HCEC 1CT (cell line): ENCODE results near the gene OSM.
A peak's percentile ranks its signal among the peaks of the same experiment; 100 is the strongest.

Source experiments
- DNase-seq: peaks from one replicate; pipeline ENCODE4 v3.0.0-alpha.2; 2017

OSM gene

DNA sequence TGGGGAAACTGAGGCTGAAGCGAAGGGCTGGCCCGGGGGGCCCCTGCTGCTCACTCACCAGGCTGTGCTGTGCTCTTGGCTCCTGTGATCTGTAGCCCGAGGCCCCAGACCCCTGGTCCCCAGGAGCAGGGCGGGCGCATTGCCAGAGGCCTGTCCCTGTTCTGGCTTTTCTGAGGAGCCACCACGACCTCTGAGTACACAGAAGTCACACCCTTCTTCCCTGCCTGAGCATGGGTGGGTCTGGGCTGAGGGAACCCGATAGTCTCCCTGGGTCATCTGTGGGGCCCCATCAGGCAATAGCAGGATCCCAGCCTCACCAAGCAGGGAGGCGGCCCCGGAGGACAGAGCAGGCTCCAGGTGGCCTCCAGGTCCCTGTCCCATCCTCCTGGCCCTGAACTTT is 17.5 kb upstream of the OSM start:
- DNase-seq: no peak

DNA sequence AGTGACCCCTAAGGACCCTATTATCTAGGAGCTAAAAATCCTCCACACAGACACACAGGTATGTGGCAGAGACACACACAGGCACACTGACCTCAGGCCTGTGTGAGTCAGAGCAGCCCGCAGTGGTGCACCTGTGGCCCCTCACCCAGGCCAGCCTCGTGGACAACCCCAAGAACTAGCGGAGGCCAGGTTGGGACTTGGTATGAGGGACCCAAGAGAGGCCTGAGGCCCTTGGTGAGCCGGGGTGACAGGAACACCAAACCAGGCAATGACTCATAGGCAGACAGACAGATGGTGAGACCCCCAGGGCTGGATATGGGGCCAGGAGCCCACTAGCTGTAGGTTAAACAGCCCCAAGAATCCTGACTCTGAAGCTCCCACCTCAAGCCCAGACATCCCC is 16.7 kb upstream of the OSM start:
- DNase-seq: no peak

DNA sequence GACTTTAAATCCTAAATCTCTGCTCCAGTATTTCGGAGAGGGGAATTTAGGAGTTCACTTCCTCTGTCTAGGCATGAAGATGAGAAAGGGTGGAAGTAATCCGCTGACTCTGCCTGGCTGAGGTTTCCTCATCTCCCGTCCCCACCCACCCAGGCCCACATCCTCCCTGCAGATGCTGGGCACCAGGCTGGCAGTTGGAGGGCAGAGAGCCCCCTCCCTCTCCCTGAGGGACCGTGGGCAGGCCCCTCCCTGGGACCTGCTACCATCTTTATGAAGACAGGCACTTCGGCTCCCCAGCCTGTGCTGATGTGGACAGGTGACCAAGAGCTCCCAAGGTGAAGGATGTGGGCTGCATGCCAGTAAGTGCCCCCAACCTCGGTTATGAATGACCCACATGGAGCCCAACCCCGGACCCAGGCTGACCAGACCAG is 16.0 kb upstream of the OSM start:
- DNase-seq: no peak

DNA sequence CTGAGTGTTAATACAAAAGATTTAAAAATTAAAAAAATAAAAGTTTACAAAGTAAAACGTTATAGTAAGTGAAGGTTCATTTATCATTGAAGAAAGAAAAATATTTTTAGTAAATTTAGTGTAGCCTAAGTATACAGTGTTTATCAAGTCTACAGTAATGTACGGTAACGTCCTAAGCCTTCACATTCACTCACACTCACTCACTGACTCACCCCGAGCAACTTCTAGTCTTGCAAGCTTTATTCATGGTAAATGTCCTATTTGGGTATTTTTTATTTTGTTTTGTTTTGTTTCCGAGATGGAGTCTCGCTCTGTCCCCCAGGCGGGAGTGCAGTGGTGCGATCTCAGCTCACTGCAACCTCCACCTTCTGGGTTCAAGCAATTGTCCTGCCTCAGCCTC is 13.9 kb upstream of the OSM start:
- DNase-seq: no peak

DNA sequence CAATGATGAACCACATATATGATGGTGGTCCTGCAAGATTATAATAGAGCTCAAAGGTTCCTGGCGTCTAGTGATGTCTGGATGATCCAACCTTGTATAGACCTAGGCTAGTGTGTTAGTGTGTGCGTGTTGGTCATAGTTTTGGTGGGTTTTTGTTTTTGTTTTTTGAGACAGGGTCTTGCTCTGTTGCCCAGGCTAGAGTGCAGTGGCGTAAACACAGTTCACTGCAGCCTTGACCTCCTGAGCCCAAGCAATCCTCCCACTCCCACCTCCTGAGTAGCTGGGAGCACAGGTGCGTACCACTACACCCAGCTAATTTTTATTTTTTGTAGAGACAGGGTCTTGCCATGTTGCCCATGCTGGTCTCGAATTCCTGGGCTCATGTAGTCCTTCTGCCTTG is 13.3 kb upstream of the OSM start:
- no peak for DNase-seq

DNA sequence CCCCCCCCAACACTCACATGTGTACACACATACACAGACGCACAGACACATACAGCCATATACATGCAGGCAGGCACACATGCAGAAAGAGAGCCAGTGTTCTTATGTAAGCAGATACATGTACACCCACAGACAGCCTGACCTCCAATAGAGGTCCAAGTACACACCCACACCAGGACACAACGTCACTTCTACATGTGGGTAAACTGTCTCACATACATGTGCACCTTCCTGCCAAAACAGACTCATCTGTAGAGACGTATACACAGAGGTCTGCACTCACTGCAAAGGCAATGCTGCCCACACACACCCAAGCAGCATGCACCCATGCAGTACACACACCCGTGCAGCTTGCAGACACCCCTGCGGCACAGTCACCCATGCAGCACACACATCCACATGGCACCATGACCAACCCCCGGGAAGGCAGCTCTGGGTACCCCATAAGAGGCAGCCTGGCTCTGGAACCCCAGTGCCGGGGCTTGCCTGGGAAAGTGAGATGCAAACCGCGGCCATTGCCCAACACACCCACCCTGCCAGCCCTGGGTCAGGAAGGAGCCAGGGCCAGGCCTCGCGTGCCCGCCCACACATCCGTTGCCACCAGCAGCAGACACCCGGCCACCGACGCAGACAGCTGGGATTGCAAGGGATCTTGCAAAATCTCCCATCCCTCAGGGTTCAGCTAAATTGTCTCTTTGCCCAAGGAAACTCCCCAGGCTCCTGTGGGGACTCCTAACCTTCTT is 12.6 kb upstream of the OSM start:
- no peak for DNase-seq

DNA sequence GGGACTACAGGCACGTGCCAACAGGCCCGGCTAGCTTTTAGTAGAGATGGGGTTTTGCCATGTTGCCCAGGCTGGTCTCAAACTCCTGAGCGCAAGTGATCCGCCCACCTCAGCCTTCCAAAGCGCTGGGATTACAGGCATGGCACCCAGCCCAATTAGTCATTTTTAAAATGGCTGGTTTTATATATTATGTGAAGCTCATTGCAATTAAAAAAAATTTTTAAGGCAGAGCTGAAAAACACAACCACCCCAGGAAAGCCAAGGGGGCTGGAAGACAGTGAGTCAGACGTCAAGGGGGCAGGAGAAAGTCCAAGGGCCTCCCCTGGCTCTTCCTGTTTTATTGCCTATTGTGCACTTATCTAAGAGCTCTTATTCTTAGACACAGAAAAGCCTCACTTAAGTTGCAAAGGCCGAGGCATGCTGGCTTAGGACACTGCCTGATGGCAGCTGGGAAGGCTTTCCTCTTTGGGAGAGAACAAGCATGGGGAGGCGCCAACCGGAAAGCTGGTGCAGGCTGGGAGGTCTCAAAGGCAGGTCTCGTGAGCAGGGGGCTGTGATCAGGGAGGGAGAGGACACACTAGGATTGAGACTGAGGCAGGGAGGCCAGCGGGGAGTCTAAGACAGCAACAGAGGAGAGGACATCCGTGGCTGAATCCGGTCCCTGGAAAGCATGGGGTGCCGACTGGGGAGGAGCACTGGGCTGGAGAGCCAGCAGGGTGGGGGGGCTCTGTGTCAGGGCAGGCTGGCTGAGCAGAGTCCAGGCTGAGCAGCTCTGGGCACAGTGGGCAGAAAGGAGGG is 11.1 kb upstream of the OSM start:
- peak; percentile 47 for DNase-seq

DNA sequence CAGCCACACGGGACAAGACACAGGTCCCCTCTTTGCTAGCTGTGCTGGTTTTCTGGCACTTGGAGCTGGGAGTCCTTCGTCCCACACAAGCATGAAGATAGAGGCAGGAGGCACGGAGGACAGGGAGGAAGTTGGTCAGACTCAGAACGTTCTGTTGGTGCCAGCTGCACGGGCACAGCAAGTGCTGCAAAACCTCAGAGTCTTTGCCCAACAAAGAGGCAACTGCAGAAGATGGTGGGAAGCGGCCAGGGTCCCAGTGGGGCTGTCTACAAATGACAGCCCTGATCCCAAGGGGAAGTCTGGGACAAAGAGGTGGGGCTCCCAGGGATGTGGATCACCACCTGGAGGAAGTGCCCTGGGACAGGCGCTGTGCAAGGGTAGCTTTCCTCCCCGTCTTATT is 9.4 kb upstream of the OSM start:
- no peak for DNase-seq

DNA sequence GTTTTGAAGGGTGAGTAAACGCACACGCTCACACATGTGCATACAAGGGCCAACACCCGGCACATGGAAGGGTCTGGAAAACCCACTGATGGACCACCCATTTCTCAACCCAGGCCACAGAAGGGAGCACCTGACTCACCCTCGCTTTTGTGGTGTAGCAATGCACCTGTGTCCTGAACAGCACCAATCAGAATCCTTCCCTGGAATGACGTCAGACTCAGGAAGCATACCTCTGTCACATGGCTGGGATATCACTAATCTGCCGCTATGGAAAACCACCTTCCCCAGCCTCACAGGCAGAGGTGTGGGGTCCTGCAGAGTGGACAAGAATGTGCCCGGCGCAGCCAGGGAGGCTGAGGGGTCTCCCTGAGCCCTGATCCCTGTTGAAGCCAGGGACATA is 9.0 kb upstream of the OSM start:
- no peak for DNase-seq

DNA sequence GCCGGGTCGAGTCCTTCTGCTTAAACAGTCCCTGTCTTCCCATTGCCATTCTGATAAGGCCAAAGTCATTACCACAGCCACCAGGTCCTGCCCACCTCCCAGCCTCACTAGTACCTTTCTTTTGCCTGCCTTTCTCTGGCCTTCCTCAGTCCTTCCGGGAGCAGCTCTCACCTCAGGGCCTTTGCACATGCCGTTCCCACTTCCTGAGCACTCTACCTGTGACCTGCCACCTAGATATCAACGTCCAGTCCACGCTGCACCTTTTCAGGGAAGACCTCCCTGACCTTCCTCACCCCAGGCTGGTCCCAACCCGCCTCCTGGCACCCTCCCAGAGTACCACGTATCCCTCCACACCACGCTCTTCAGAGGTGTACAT is 7.8 kb upstream of the OSM start:
- no peak for DNase-seq

DNA sequence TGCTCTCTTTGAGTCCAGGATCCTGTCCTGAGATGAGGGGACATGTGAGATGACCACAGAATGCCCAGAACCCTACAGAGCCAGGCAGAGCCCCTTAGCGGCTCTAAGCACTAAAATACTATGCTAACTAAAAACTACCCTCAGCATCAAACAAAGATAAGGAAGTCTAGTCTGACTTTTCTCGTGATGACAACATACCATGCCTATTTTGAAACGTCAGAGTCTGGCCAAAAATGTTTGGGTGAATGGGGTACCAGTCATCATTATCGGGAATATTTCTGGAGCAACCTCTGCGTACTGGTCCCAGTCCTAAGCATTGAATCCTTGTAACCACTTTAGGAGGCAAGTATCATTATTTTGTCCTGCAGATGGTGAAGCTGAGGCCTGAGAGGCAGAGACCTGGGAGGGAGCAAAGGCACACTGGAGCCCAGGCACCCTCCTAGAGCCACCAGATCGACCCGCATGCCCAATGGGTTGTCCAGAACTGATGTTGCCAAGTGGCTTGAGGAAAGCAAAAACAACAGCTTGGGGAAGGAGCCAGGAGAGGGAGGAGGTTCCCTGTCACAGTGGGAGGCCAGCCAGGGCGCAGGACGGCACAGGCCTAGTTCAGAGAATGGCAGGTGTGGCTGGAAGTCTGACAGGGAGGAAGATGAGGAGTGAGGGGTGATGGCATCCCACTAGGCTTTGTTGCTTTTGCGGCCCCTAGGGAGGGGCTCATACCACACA is 7.2 kb upstream of the OSM start:
- DNase-seq: no peak

DNA sequence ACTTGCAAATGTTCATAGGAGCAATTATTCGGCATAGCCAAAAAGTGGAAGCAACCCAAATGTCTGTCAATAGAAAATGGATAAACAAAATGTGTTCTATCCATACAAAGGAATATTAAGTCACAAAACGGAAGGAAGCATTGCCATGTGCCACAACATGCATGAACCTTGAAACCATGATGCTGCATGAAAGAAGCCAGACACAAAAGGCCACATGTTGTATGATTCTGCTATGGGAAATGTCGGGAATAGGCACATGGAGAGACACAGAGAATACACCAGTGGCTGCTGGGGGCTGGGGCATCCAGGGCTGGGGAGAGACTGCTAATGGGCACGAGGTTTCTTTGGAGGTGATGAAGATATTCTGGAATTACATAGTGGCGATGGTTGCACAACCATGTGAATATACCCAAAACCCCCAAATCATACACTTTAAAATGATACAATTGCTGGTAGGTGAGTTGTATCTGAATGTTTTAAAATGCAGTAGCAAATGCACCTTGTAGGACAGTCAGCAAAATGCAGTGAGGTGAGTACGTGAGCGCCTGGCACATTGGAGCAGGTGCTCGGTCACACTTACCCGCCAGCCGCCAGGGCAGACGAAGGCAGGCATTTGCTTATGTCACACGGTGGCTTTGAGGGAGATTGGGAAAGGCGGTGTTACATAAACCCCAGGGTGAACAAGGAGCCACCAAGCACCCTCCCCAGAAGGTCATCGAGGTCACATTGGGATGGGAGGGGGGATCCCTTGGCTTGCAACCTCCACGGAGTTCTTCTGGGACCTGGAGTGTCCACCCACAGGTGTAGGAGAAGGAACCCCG is 6.3 kb upstream of the OSM start:
- no peak for DNase-seq

DNA sequence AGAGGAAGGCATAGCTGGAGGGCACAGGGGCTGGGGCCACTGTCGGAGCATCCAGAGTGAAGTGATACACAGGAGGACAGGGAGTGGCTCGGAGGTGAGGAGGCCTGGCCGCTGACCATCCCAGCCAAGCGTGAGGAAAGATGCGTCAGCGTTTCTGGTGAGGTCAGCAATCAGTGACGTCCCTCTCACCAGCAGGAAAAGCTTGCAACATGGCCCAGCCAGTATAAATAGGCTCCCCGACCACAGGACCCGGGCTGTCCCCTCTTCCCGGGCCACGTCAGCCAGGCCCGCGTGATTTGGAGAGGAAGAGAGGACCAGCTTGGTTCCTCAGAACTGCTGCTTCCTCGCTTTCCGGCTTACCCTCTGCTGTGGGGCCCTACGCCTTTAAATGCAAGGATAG is 4.2 kb upstream of the OSM start:
- peak; percentile 77 for DNase-seq

DNA sequence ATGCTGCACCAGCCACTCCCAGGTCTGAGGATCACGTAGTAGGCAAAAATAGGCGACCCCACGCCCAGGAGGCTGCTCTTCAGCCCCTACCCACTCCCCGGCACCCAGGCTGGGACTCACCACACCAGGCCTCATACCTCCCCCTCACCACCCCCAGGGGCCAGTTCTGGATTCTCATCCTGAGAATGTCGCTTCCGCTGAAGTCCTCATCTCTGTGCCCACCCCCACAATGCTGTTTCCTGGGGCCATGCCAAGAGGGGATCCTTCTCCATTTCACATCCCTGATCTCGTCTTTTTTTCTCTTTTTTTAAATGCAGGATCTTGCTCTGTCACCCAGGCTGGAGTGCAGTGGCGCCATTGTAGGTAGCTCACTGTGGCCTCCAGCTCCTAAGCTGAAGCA is 1.7 kb upstream of the OSM start:
- no peak for DNase-seq

DNA sequence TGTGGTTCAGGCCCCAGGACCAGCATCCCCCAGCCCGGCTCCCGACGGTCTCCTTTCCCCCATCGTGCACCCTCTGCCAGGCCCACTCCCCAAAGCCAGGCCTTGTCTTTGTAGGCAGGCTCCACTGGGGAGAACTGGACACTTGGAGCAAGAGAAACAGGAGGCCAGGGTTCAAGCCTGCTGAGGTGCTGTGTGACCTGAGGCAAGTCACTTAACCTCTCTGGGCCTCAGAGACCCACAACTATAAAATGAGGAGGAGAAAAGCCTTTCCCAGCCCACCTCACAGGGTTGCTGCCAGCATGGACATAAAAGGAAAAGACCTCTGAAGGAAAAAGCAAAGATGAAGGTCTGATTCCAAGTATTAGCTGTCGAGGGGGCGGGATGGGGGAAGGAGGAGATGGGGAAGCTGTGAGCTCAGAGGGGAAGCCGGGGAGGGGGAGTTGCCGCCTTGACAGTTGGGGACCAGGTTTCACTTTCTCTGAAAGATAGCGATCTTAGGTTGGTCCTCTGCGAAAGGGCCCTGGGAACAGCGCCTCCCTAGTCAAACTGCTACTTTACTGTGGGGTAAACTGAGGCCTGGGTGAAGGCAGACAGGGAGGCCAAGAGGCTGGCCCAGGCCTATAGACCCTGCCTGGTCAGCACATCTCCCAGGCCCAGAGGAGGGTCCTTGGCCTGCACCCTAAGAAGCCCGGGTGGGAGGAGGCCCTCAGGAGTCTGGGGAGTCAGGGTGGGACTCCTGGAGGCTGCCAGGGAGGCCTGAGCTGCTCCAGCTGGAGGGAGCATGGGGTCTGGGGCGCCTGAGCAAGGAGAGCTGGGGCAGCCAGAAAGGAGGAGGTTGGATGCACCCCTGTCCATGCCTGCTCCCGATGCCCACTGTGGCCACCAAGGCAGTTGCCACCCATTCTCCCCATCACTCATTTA is 991 bp upstream of the OSM start:
- DNase-seq: no peak

DNA sequence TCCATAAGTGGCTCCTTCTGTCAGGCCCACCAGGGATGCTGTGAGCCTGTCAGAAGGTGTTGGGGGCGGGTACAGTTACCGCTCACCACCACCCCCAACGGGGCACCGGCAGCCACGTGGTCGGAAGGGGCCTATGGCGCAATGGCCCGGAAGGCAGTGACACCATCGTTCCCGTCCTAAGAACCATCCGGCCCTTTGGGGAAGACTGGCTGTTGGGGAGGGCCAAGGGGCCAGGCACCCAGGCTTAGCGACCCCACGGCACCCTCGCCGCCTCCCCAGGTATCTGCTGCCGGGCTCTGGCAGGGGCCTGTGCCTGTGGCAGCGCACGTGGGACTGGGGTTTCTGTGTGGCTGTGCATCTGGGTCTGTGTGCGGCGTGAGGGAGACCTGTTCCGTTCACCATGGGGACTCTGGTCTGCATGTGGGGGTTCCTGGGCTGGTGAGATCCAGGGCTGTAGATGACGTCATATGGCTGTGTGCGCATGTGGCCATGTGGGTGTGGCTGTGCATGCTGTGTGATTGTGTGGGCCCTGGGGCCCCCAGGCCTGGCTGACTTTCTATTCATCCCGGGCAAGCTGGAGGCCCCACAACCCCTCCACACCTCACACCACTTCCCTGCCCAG is 717 bp downstream of the OSM start:
- DNase-seq: no peak

DNA sequence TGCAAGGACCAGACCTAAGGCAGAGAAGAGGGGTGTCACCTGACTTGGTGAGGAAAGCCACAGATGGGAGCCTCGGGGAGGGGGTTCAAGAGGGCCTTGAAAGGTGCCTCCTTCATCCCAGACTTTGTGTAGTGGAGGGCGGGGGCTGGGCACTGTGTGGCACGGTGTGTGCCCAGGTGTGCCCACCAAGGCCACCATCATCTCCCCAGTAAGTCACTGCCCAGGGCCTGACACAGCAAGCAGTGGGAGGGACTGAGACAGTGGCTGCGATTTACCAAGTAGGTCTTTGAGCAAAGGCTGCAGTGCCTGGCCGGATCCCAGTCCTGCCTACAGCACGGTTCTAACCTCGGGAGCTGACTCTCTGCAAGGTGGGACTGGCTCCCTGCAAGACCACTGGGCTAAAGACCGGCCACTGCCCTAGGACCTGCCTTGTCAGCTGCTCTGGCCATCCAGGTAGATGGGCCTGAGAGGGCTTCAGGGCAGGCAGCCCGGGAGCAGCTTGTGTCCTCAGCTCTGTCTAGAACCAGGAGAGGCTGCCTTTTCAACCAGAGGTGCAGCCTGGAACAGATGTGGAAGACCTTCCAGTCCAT is 1.4 kb downstream of the OSM start:
- DNase-seq: no peak

DNA sequence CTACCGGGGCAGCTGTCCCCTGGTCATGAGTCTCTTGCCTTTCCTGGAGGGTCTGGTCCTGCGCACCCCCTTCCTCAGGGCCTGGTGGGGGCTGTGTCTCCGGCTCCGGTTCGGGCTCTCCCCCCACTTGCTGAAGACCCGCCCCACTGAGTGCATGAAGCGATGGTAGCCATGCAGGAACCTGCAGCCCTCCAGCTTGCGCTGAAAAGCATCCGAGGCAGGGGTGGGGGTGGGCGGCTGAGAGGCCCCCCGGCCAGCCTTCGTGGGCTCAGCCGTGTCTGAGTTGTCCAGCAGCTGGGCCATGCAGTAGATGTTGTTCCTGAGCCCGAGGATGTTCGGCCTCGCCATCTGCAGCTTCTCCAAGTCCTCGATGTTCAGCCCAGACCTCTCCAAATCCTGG is 2.8 kb downstream of the OSM start:
- DNase-seq: no peak

DNA sequence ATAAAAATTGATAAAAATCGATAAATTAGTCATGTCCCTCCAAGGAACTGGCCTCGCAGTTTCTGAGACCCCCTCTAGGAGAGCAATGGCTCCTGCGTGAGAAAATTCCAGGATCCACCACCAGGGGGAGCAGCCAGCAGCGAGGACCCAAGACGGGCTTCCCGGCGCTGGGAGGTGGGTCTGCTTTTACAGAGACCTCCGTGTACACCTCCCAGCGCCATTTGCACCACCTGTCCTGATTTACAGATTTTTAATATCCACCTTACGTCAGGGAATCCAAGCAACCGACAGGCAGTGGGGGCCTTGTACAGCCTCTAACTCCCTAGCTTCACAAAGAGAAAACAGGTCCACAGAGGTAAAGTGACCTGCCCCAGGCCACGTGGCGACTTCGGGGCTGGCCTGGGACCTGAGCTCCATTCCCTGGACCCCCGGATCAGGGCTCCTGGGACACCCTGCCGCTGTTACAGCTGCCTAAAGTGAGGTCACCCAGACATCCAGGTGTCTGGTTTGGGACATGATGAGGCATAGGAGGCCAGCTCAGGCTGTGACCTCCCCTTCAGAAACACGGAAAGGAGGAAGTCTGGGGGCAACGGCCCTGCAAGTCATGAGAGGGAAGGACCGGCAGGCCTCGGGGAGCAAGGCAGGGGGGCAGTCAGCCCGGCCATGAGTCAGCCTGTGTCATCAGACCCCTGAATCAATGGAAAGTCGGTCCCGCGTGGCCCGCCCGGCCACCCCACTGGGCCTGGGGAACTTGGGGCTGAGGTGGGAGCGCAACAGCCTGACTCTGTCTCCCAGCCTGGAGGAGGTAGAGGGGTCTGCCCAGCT is 3.5 kb downstream of the OSM start:
- no peak for DNase-seq

DNA sequence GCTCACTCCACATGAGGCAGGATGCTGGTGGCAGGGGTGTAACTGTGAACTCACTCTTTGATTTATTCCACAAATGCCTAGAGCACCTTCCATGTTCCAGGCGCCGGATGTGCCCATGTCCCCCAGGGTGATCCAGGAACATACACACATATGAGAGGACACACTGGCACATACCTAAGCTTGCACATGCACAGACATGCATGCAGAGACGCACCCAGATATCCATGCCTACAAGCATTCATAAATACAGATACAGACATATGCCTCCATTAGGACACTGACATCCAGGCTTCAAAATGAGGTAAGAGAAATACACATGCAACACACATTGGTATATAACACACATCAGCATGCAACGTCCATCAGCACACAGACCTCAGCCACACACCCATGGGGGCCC is 4.5 kb downstream of the OSM start:
- DNase-seq: no peak
